MM.1S (cell line): ENCODE data around the gene DDC.

ENCODE experiments used
- DNase-seq: peaks from one replicate; pipeline ENCODE4 v3.0.0-alpha.2; 2015
- H2AFZ ChIP-seq: fragments of 300-600 bp; sonication (generic); 2 replicates; pipeline ENCODE4 v1.6.0; 2016; ENCODE audit warnings: antibody characterized with exemption, low read length
- H3F3A ChIP-seq: fragments of 300-600 bp; sonication (generic); 2 replicates; pipeline ENCODE4 v1.6.1; 2016; ENCODE audit warnings: mild to moderate bottlenecking, antibody characterized with exemption, low read length, moderate library complexity, mixed read lengths; ENCODE audit not compliant: insufficient read depth
- H3K27ac ChIP-seq: fragments of 300-600 bp; sonication (generic); 2 replicates; pipeline ENCODE4 v1.5.1; 2016; ENCODE audit warnings: mild to moderate bottlenecking, low read length
- H3K27me3 ChIP-seq: fragments of 300-600 bp; sonication (generic); replicated peaks from 2 replicates; pipeline ENCODE4 v1.6.0; 2016; ENCODE audit warnings: low read length; ENCODE audit not compliant: insufficient read depth
- H3K36me3 ChIP-seq: fragments of 300-600 bp; sonication (generic); replicated peaks from 2 replicates; pipeline ENCODE4 v1.6.1; 2016; ENCODE audit warnings: mild to moderate bottlenecking, low read length, mixed read lengths; ENCODE audit not compliant: insufficient read depth
- H3K4me1 ChIP-seq: fragments of 300-600 bp; sonication (generic); 2 replicates; pipeline ENCODE4 v1.6.1; 2016; ENCODE audit warnings: low read length, mixed read lengths
- H3K4me2 ChIP-seq: fragments of 300-600 bp; sonication (generic); 2 replicates; pipeline ENCODE4 v1.6.0; 2016; ENCODE audit warnings: low read depth, low read length
- H3K4me3 ChIP-seq: fragments of 300-600 bp; sonication (generic); 2 replicates; pipeline ENCODE4 v1.5.1; 2016; ENCODE audit warnings: low read length, mixed read lengths
- H3K79me2 ChIP-seq: fragments of 300-600 bp; sonication (generic); 2 replicates; pipeline ENCODE4 v1.6.1; 2016; ENCODE audit warnings: mixed run types, low read length, mixed read lengths
- H3K9ac ChIP-seq: fragments of 300-600 bp; sonication (generic); 2 replicates; pipeline ENCODE4 v1.6.1; 2016; ENCODE audit warnings: low read length, mixed read lengths
- H3K9me2 ChIP-seq: fragments of 300-600 bp; sonication (generic); replicated peaks from 2 replicates; pipeline ENCODE4 v1.6.1; 2016; ENCODE audit warnings: mild to moderate bottlenecking, low read length, mixed read lengths; ENCODE audit not compliant: insufficient read depth
- H3K9me3 ChIP-seq: fragments of 300-600 bp; sonication (generic); replicated peaks from 2 replicates; pipeline ENCODE4 v1.6.1; 2016; ENCODE audit warnings: mild to moderate bottlenecking, low read length, mixed read lengths; ENCODE audit not compliant: insufficient read depth
- H4K20me1 ChIP-seq: fragments of 300-600 bp; sonication (generic); 2 replicates; pipeline ENCODE4 v1.6.1; 2016; ENCODE audit warnings: mild to moderate bottlenecking, low read length, moderate library complexity, mixed read lengths; ENCODE audit not compliant: insufficient read depth
- CTCF ChIP-seq: fragments of 300-600 bp; sonication (generic); IDR thresholded peaks from 2 replicates; pipeline ENCODE4 v1.5.1; 2016; ENCODE audit warnings: antibody characterized with exemption, low read length, mixed read lengths
- EZH2 ChIP-seq: fragments of 300-600 bp; sonication (generic); optimal IDR thresholded peaks from 2 replicates; pipeline ENCODE3; 2017; ENCODE audit warnings: low read depth, mild to moderate bottlenecking, antibody characterized with exemption, low read length, mixed read lengths
- EZH2phosphoT487 ChIP-seq: fragments of 300-600 bp; sonication (generic); IDR thresholded peaks from 2 replicates; pipeline ENCODE4 v1.6.1; 2018; ENCODE audit warnings: antibody characterized with exemption, low read length

DDC gene

GRCh38 chr7:50413561-50413960 is 151.6 kb downstream of the DDC start:
- Histone ChIP-seq H3K36me3 (no peaks in the 10 kb centered on the region), H3K4me3 (no peak overlapping the region), H3K9ac (no peak overlapping the region), H3K4me2 (no peak overlapping the region), H3K4me1 (peaks cover 12% of the 10 kb centered on the region), H3K27me3 (no peaks in the 10 kb centered on the region), H3F3A (no peaks in the 10 kb centered on the region), H3K9me2 (no peaks in the 10 kb centered on the region), H2AFZ (no peak overlapping the region), H3K27ac (no peak overlapping the region), H3K9me3 (no peaks in the 10 kb centered on the region), H3K79me2 (no peaks in the 10 kb centered on the region), H4K20me1 (no peaks in the 10 kb centered on the region)
- TF ChIP-seq EZH2: no peak
- TF ChIP-seq CTCF: no peak
- no peak for TF ChIP-seq EZH2phosphoT487
- DNase-seq: no peak

GRCh38 chr7:50412973-50413372 is 152.2 kb downstream of the DDC start:
- H3K27ac ChIP-seq: no peak overlapping the region
- H3K4me3 ChIP-seq: no peak overlapping the region
- no peak overlapping the region for H3K4me2 ChIP-seq
- H3K36me3 ChIP-seq: no peaks in the 10 kb centered on the region
- H3K9me3 ChIP-seq: no peaks in the 10 kb centered on the region
- H4K20me1 ChIP-seq: no peaks in the 10 kb centered on the region
- no peak overlapping the region for H3K9ac ChIP-seq
- no peak for DNase-seq
- peaks cover 12% of the 10 kb centered on the region for H3K4me1 ChIP-seq
- H3K27me3 ChIP-seq: no peaks in the 10 kb centered on the region
- H3K9me2 ChIP-seq: no peaks in the 10 kb centered on the region
- H3K79me2 ChIP-seq: no peaks in the 10 kb centered on the region
- TF ChIP-seq EZH2phosphoT487 (no peak), EZH2 (no peak), CTCF (no peak)
- no peaks in the 10 kb centered on the region for H3F3A ChIP-seq
- no peak overlapping the region for H2AFZ ChIP-seq

- no peaks in the 10 kb centered on the region for H3K9me3 ChIP-seq
- H3K4me2 ChIP-seq: no peak overlapping the region
- H3K27me3 ChIP-seq: no peaks in the 10 kb centered on the region
- DNase-seq: no peak
- no peak overlapping the region for H3K27ac ChIP-seq
- H3K4me3 ChIP-seq: no peak overlapping the region
- H3K36me3 ChIP-seq: no peaks in the 10 kb centered on the region
- H3K9ac ChIP-seq: no peak overlapping the region
- no peaks in the 10 kb centered on the region; the same call in 1 of the 2 replicates for H3F3A ChIP-seq
- H3K79me2 ChIP-seq: no peaks in the 10 kb centered on the region
- H3K4me1 ChIP-seq: 0 out of 2 replicates have a peak, but pooled peaks cover 5% of the 10 kb centered on the region
- no peaks in the 10 kb centered on the region for H3K9me2 ChIP-seq
- TF ChIP-seq EZH2phosphoT487: no peak
- TF ChIP-seq EZH2: no peak
- TF ChIP-seq CTCF: no peak
- no peaks in the 10 kb centered on the region for H4K20me1 ChIP-seq
- H2AFZ ChIP-seq: no peak overlapping the region
Measured at GRCh38 chr7:50411332-50411731, 153.9 kb downstream of the DDC start.
